HCT116 (cell line): ENCODE measurements around the gene SEC62. TPM values are rescaled to one million over a fixed set of nuclear protein-coding genes. Genes with fewer than 3 reads are reported as not detected.

Experiments used
- ATAC-seq: fragments of 200-7000 bp; cut with Tn5 transposase; 2 replicates; pipeline ENCODE4 v1.9.1; 2020; ENCODE audit warnings: mild to moderate bottlenecking, moderate library complexity
- BruUV-seq: library from RNA; stranded (reverse); fragments of 400-500 nt; replicated peaks from 2 replicates; lab custom pipeline; 2021; lab: Mats Ljungman, UMichigan
- CTCF ChIA-PET: fragments of 300-600 bp; sonication (Branson Sonifier 250); formaldehyde crosslinking; loops from one replicate; lab custom pipeline; 2021; ENCODE audit warnings: antibody characterized with exemption; lab: Charles Lee
- POLR2A ChIA-PET: fragments of 300-600, 350-600 bp; sonication (Branson Sonifier 250); formaldehyde crosslinking; loops from one replicate; lab custom pipeline; 2021; ENCODE audit warnings: antibody characterized with exemption; lab: Charles Lee
- RAD21 ChIA-PET, 2 experiments: fragments of 300-600 bp; sonication (Branson Sonifier 250); formaldehyde crosslinking; loops; one replicate each; lab custom pipeline; 2023; ENCODE audit warnings: low total read pairs in 2 of 2; ENCODE audit not compliant: uncharacterized antibody in 2 of 2, unreplicated experiment in 2 of 2, low non-redundant PET in 1 of 2; lab: Charles Lee
- DNase-seq: peaks from one replicate; pipeline ENCODE4 v3.0.0-alpha.2; 2010; ENCODE audit warnings: low read depth, low spot score
- H2AFZ ChIP-seq: fragments of 200-600 bp; shearing (Covaris generic), sonication (generic); 2 replicates; pipeline ENCODE4 v1.6.1; 2017; ENCODE audit warnings: low read depth, mixed run types, mixed read lengths, antibody characterized with exemption, low read length; ENCODE audit not compliant: poor library complexity, severe bottlenecking
- H3K27ac ChIP-seq: 2 replicates; pipeline ENCODE4 v1.5.1; 2012; ENCODE audit warnings: low read depth, low read length
- H3K27me3 ChIP-seq: fragments of 200-600 bp; sonication (generic); 2 replicates; pipeline ENCODE4 v1.6.1; 2016; ENCODE audit warnings: mixed run types, low read length, mixed read lengths; ENCODE audit not compliant: insufficient read depth
- H3K36me3 ChIP-seq, 2 experiments: fragments of 200-500 bp in 1 of 2; fragments of 200-600 bp in 1 of 2; sonication (Bioruptor generic) in 1 of 2; sonication (generic) in 1 of 2; 2 replicates each; pipeline versions ENCODE4 v1.5.1 to v1.6.1; 2014 to 2016; ENCODE audit warnings: low read length in 2 of 2, inconsistent platforms in 1 of 2, mixed read lengths in 1 of 2, mixed run types in 1 of 2; ENCODE audit not compliant: insufficient read depth in 2 of 2, control insufficient read depth in 1 of 2
- H3K4me1 ChIP-seq, 2 experiments: fragments of 200-600 bp in 1 of 2; sonication (generic) in 1 of 2; 2 replicates each; pipeline versions ENCODE4 v1.5.1 to v1.6.1; 2012 to 2017; ENCODE audit warnings: low read length in 2 of 2, inconsistent platforms in 1 of 2, mild to moderate bottlenecking in 1 of 2, mixed read lengths in 1 of 2, mixed run types in 1 of 2, moderate library complexity in 1 of 2; ENCODE audit not compliant: insufficient read depth in 2 of 2, control insufficient read depth in 1 of 2
- H3K4me2 ChIP-seq: fragments of 200-600 bp; sonication (generic); 2 replicates; pipeline ENCODE4 v1.6.1; 2017; ENCODE audit warnings: mixed run types, low read length, mixed read lengths
- H3K4me3 ChIP-seq, 2 experiments: fragments of 200-600 bp in 1 of 2; sonication (generic) in 1 of 2; replicated peaks in 1 of 2; 2 replicates each; pipeline ENCODE4 v1.5.1; 2011 to 2016; ENCODE audit warnings: low read length in 2 of 2, control low read depth in 1 of 2, low read depth in 1 of 2, mild to moderate bottlenecking in 1 of 2, mixed read lengths in 1 of 2, mixed run types in 1 of 2
- H3K79me2 ChIP-seq: fragments of 200-600 bp; sonication (generic); 2 replicates; pipeline ENCODE4 v1.6.1; 2017; ENCODE audit warnings: mild to moderate bottlenecking, mixed run types, low read length, moderate library complexity, mixed read lengths; ENCODE audit not compliant: insufficient read depth
- H3K9ac ChIP-seq: fragments of 200-600 bp; sonication (generic); 2 replicates; pipeline ENCODE4 v1.6.1; 2016; ENCODE audit warnings: low read length, mixed read lengths
- H3K9me2 ChIP-seq: fragments of 200-600 bp; sonication (generic), shearing (Covaris generic); 2 replicates; pipeline ENCODE4 v1.6.1; 2017; ENCODE audit warnings: mixed run types, mild to moderate bottlenecking, moderate library complexity; ENCODE audit not compliant: insufficient read depth
- H3K9me3 ChIP-seq, 2 experiments: fragments of 200-500 bp in 1 of 2; fragments of 200-600 bp in 1 of 2; sonication (Bioruptor generic) in 1 of 2; sonication (generic) in 1 of 2; 2 replicates each; pipeline ENCODE4 v1.6.1; 2014 to 2017; ENCODE audit warnings: low read length in 2 of 2, mixed read lengths in 2 of 2, inconsistent platforms in 1 of 2, low read depth in 1 of 2, mild to moderate bottlenecking in 1 of 2, mixed run types in 1 of 2, moderate library complexity in 1 of 2; ENCODE audit not compliant: control insufficient read depth in 1 of 2, insufficient read depth in 1 of 2
- H4K20me1 ChIP-seq: fragments of 200-600 bp; sonication (generic), shearing (Covaris generic); 2 replicates; pipeline ENCODE4 v1.6.1; 2017; ENCODE audit warnings: mixed run types, mild to moderate bottlenecking, moderate library complexity; ENCODE audit not compliant: insufficient read depth
- ATF3 ChIP-seq: IDR thresholded peaks from 2 replicates; pipeline ENCODE4 v1.6.1; 2012
- CEBPB ChIP-seq: IDR thresholded peaks from 2 replicates; pipeline ENCODE4 v1.6.1; 2012; ENCODE audit warnings: low read depth
- CTCF ChIP-seq, 3 experiments: fragments of 200-600 bp in 1 of 3; sonication (generic) in 1 of 3; IDR thresholded peaks in 2 of 3; conservative IDR thresholded peaks in 1 of 3; 2 replicates each; pipeline ENCODE4 v1.5.1; 2012 to 2017; ENCODE audit warnings: low read depth in 2 of 3, low read length in 2 of 3, antibody characterized with exemption in 1 of 3, borderline replicate concordance in 1 of 3, control low read depth in 1 of 3, mild to moderate bottlenecking in 1 of 3, mixed read lengths in 1 of 3, mixed run types in 1 of 3, moderate library complexity in 1 of 3; ENCODE audit not compliant: insufficient read depth in 1 of 3
- EGR1 ChIP-seq: IDR thresholded peaks from 2 replicates; pipeline ENCODE4 v1.6.1; 2012; ENCODE audit warnings: low read depth
- ELF1 ChIP-seq: IDR thresholded peaks from 2 replicates; pipeline ENCODE4 v1.6.1; 2012; ENCODE audit warnings: low read depth, borderline replicate concordance
- EZH2 ChIP-seq: fragments of 200-600 bp; sonication (generic); IDR thresholded peaks from 2 replicates; pipeline ENCODE4 v1.6.1; 2017; ENCODE audit warnings: antibody characterized with exemption, mixed run types
- EZH2phosphoT487 ChIP-seq: fragments of 200-600 bp; IDR thresholded peaks from 2 replicates; pipeline ENCODE4 v1.6.1; 2018; ENCODE audit warnings: antibody characterized with exemption, borderline replicate concordance
- FOSL1 ChIP-seq: IDR thresholded peaks from 2 replicates; pipeline ENCODE4 v1.6.1; 2012; ENCODE audit warnings: low read depth
- JUND ChIP-seq: IDR thresholded peaks from 2 replicates; pipeline ENCODE4 v1.6.1; 2012
- MAX ChIP-seq: IDR thresholded peaks from 2 replicates; pipeline ENCODE4 v1.6.1; 2012
- POLR2A ChIP-seq: IDR thresholded peaks from 2 replicates; pipeline ENCODE4 v1.7.0; 2011; ENCODE audit warnings: borderline replicate concordance; ENCODE audit not compliant: insufficient read depth, insufficient read length; ENCODE audit errors: extremely low read depth
- POLR2AphosphoS5 ChIP-seq: IDR thresholded peaks from 2 replicates; pipeline ENCODE4 v1.6.1; 2011; ENCODE audit warnings: mild to moderate bottlenecking, low read depth, low read length, moderate library complexity
- RAD21 ChIP-seq: IDR thresholded peaks from 2 replicates; pipeline ENCODE4 v1.6.1; 2012; ENCODE audit warnings: low read depth, mild to moderate bottlenecking
- REST ChIP-seq: IDR thresholded peaks from 2 replicates; pipeline ENCODE4 v1.6.1; 2012; ENCODE audit warnings: low read depth
- SIN3A ChIP-seq: IDR thresholded peaks from 2 replicates; pipeline ENCODE4 v1.6.1; 2012; ENCODE audit warnings: low read depth
- SRF ChIP-seq: IDR thresholded peaks from 2 replicates; pipeline ENCODE4 v1.6.1; 2012; ENCODE audit warnings: low read depth
- TCF7L2 ChIP-seq: IDR thresholded peaks from 2 replicates; pipeline ENCODE4 v1.7.0; 2011; ENCODE audit warnings: borderline replicate concordance, inconsistent platforms; ENCODE audit not compliant: insufficient read depth, insufficient read length; ENCODE audit errors: extremely low read depth
- YY1 ChIP-seq: IDR thresholded peaks from 2 replicates; pipeline ENCODE4 v1.6.1; 2011; ENCODE audit warnings: low read length, low read depth, moderate library complexity, mild to moderate bottlenecking; ENCODE audit not compliant: insufficient replicate concordance; ENCODE audit errors: extremely low read depth
- ZBTB33 ChIP-seq: IDR thresholded peaks from 2 replicates; pipeline ENCODE4 v1.6.1; 2011; ENCODE audit warnings: mild to moderate bottlenecking, low read length, moderate library complexity; ENCODE audit not compliant: insufficient replicate concordance; ENCODE audit errors: extremely low read depth
- ZNF274 ChIP-seq: fragments of 200-500 bp; sonication (Bioruptor generic); IDR thresholded peaks from 2 replicates; pipeline ENCODE4 v1.6.1; 2014; ENCODE audit warnings: mild to moderate bottlenecking, low read depth, low read length, inconsistent platforms
- intact Hi-C: fragments of 100-400 bp; cut with micrococcal nuclease; formaldehyde crosslinking; loops from 2 replicates; pipeline ENCODE4 v1.10.0; 2022
- total RNA-seq: library from RNA; stranded (reverse); gene quantifications from one replicate; pipeline ENCODE4 v1.2.1, GENCODE V29; 2021; ENCODE audit not compliant: unreplicated experiment

SEC62 gene
- total RNA-seq, 1 experiment from 2014 or later, result 55.4 TPM

GRCh38 chr3:169946336-169946735 lies 20.3 kb upstream of the SEC62 start:
- Histone ChIP-seq H3K36me3 (no peaks in the 10 kb centered on the region), H3K27me3 (no peaks in the 10 kb centered on the region), H3K27ac (no peak overlapping the region), H3K4me3 (no peak overlapping the region), H2AFZ (no peak overlapping the region), H3K79me2 (no peaks in the 10 kb centered on the region), H4K20me1 (no peaks in the 10 kb centered on the region), H3K4me1 (no peaks in the 10 kb centered on the region), H3K9me2 (no peaks in the 10 kb centered on the region), H3K4me2 (no peak overlapping the region), H3K9ac (no peak overlapping the region), H3K9me3 (no peaks in the 10 kb centered on the region)
- ATAC-seq, result no peak
- BruUV-seq, result no TSS peak
- no peak for TF ChIP-seq ATF3
- TF ChIP-seq ZNF274, result no peak
- no peak for TF ChIP-seq MAX
- no peak for TF ChIP-seq SIN3A
- TF ChIP-seq JUND, result no peak
- no peak for TF ChIP-seq ZBTB33
- no peak for TF ChIP-seq SRF
- TF ChIP-seq ELF1, result no peak
- TF ChIP-seq CTCF (IDR thresholded peaks at IDR 0.05 in 2 of 3, conservative IDR thresholded peaks at IDR 0.05 in 1 of 3; ENCODE audit: borderline replicate concordance in 1 of 3, insufficient read depth in 1 of 3, low read depth in 2 of 3, low read length in 2 of 3), result no peak
- TF ChIP-seq FOSL1, result no peak
- TF ChIP-seq CEBPB, result no peak
- no peak for TF ChIP-seq RAD21
- no peak for TF ChIP-seq EZH2
- no peak for TF ChIP-seq EGR1
- no peak for TF ChIP-seq POLR2A
- TF ChIP-seq REST, result no peak
- no peak for TF ChIP-seq POLR2AphosphoS5
- no peak for TF ChIP-seq EZH2phosphoT487
- no peak for TF ChIP-seq TCF7L2
- TF ChIP-seq YY1, result no peak
- POLR2A ChIA-PET, result no interaction called here
- CTCF ChIA-PET, result no interaction called here
- intact Hi-C loops, result no loop called here
- DNase-seq, result no peak
- RAD21 ChIA-PET, result no interaction called here
